ENCODE data around the gene KLF2. TPM values are rescaled to one million over a fixed set of nuclear protein-coding genes. Genes with fewer than 3 reads are reported as not detected.
A peak's percentile ranks its signal among the peaks of the same experiment; 100 is the strongest.

KLF2 gene
- total and polyA plus RNA-seq, 2 of the 13 experiments (the other 11 are each of a cell fraction or from before 2014, with no cell fraction given) = not detected

DNA sequence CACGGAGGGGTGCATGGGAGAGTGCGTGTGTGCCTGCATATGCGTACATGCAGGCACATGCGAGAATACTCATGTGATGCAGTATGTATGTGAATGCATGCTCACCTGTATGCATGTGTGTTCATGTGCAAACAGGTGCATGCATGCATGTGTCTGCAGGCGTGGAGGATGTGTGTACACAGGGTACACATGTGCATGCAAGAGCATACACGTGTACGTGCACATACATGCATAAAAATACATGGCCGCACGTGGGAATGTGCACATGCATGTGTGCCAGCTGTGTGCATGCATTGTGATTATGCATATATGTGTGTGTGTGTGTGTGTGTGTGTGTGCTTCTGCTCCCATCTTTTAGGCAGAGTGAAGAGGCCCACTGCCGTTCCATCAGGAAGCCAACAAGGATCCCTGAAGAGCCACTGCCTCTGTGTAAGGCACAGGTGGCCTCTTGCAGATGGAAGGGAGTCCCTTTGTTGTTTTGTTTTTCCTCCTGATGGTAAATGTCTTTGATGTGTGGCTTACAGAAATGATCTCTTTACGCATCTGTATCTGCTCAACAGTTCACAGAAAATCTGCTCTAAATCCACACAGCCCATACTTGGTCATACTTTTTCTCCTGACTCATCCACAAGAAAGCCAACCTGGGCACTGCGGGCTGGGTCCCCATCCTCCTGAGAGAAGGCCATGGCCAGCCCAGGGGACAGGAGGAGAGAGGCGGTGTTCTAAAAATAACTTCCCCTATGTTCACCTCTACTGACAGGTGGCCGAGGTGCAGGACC is 50.7 kb downstream of the KLF2 start:
- Histone ChIP-seq H3K4me2 (ENCODE audit: low read depth, low read length) (no peak overlapping the region), H3K79me2 (ENCODE audit: insufficient read depth, low read length) (no peaks in the 10 kb centered on the region), H3K9ac (ENCODE audit: insufficient read depth, low read depth, low read length) (no peak overlapping the region), H3K36me3 (replicated peaks in 1 of 2; ENCODE audit: control insufficient read depth in 1 of 2, insufficient read depth in 2 of 2, low read length in 2 of 2) (peaks cover 18 to 52% of the 10 kb centered on the region in 2 experiments), H3K4me3 (replicated peaks in 1 of 3; ENCODE audit: insufficient read depth in 1 of 3, low read depth in 2 of 3, low read length in 3 of 3) (no peak overlapping the region), H3K27ac (ENCODE audit: extremely low read length, insufficient read depth, low read length) (no peak overlapping the region), H3K27me3 (ENCODE audit: control insufficient read depth in 1 of 2, insufficient read depth in 2 of 2, low read length in 2 of 2) (no peaks in the 10 kb centered on the region), H4K20me1 (ENCODE audit: insufficient read depth, low read length) (no peaks in the 10 kb centered on the region), H3K4me1 (ENCODE audit: insufficient read depth, low read length) (peaks cover 31% of the 10 kb centered on the region), H2AFZ (ENCODE audit: low read length) (no peak overlapping the region), H3K9me3 (ENCODE audit: low read length) (no peaks in the 10 kb centered on the region)
- 99% methylated on average over 14 of the region's 14 CpGs for WGBS (ENCODE audit: low lambda C conversion rate)
- intact Hi-C loops (cut with micrococcal nuclease; ENCODE audit: unreplicated experiment) (no loop called here), in situ Hi-C loops (cut with HindIII; ENCODE audit: extremely low pct_ligation_motif_present, low pct_unique_long_range_greater_than_20kb) (loop anchor here (25.0 kb wide), 1 partner anchor 338 kb away; no protein-coding TSS in a partner anchor)
- BruUV-seq (replicated peaks) = no TSS peak
- TF ChIP-seq ZFP37 (CRISPR knock-in tag; IDR thresholded peaks at IDR 0.05; ENCODE audit: borderline replicate concordance) (no peak), MNT (IDR thresholded peaks at IDR 0.05) (peak; percentile 65), SYNCRIP (IDR thresholded peaks at IDR 0.05; ENCODE audit: insufficient read depth, low read depth, low read length) (no peak), EED (CRISPR knock-in tag; IDR thresholded peaks at IDR 0.05) (no peak)
- ChIA-PET POLR2A (no interaction called here), CTCF (ENCODE audit: low intra/inter-chr PET ratio, low total read pairs) (no interaction called here)
- DNase-seq (ENCODE audit: low spot score) (no peak), FAIRE-seq (no peak), ATAC-seq (no peak)

DNA sequence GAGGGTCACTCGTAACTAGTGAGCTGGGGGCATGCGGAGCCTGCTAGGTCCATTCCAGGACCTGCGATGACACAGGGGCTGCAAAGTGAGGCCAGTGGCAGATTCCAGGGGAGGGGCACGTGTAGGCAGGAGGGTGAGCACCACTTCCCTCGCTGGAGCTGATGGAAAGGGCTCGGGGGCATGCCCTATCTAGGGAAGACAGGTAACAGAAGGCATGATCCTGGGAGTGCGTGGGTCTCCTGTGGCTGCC is 51.2 kb downstream of the KLF2 start:
- H3K9ac ChIP-seq (ENCODE audit: insufficient read depth, low read depth, low read length) = no peak overlapping the region
- ATAC-seq (no peak), FAIRE-seq (no peak), DNase-seq (ENCODE audit: low spot score) (no peak)
- BruUV-seq (replicated peaks) = no TSS peak
- H3K4me3 ChIP-seq (replicated peaks in 1 of 3; ENCODE audit: insufficient read depth in 1 of 3, low read depth in 2 of 3, low read length in 3 of 3) = no peak overlapping the region
- no peak overlapping the region for H2AFZ ChIP-seq (ENCODE audit: low read length)
- WGBS (ENCODE audit: low lambda C conversion rate) = 95% methylated on average over 6 of the region's 7 CpGs
- no peaks in the 10 kb centered on the region for H3K79me2 ChIP-seq (ENCODE audit: insufficient read depth, low read length)
- ChIA-PET POLR2A (no interaction called here), CTCF (ENCODE audit: low intra/inter-chr PET ratio, low total read pairs) (no interaction called here)
- H4K20me1 ChIP-seq (ENCODE audit: insufficient read depth, low read length) = no peaks in the 10 kb centered on the region
- no peak overlapping the region for H3K4me2 ChIP-seq (ENCODE audit: low read depth, low read length)
- H3K27me3 ChIP-seq (ENCODE audit: control insufficient read depth in 1 of 2, insufficient read depth in 2 of 2, low read length in 2 of 2) = no peaks in the 10 kb centered on the region
- peaks cover 18 to 50% of the 10 kb centered on the region in 2 experiments for H3K36me3 ChIP-seq (replicated peaks in 1 of 2; ENCODE audit: control insufficient read depth in 1 of 2, insufficient read depth in 2 of 2, low read length in 2 of 2)
- intact Hi-C loops (cut with micrococcal nuclease; ENCODE audit: unreplicated experiment) (no loop called here), in situ Hi-C loops (cut with HindIII; ENCODE audit: extremely low pct_ligation_motif_present, low pct_unique_long_range_greater_than_20kb) (loop anchor here (25.0 kb wide), 1 partner anchor 339 kb away; no protein-coding TSS in a partner anchor)
- TF ChIP-seq EHMT2 (IDR thresholded peaks at IDR 0.05; ENCODE audit: borderline replicate concordance, low read depth, low read length) (no peak), ZBTB44 (CRISPR knock-in tag; IDR thresholded peaks at IDR 0.05) (no peak), PCBP2 (optimal IDR thresholded peaks at IDR 0.05; ENCODE audit: low read depth, low read length, poor library complexity, severe bottlenecking) (no peak), NR1H2 (CRISPR knock-in tag; IDR thresholded peaks at IDR 0.05; ENCODE audit: borderline replicate concordance, low read depth) (no peak), KDM5B (CRISPR knock-in tag; IDR thresholded peaks at IDR 0.05; ENCODE audit: borderline replicate concordance) (no peak), ZBTB43 (CRISPR knock-in tag; conservative IDR thresholded peaks at IDR 0.05) (no peak), SOX5 (CRISPR knock-in tag; IDR thresholded peaks at IDR 0.05; ENCODE audit: borderline replicate concordance) (no peak)
- TF ChIP-seq, protein P1, sequence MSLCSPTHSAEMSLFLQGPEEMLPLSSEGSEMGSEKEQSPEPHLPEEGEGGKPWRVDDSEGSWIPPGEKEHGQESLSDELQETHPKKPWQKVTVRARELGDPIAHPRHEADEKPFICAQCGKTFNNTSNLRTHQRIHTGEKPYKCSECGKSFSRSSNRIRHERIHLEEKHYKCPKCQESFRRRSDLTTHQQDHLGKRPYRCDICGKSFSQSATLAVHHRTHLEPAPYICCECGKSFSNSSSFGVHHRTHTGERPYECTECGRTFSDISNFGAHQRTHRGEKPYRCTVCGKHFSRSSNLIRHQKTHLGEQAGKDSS (CRISPR knock-in tag; IDR thresholded peaks at IDR 0.05; ENCODE audit: borderline replicate concordance, low read depth) = no peak
- no peak overlapping the region for H3K27ac ChIP-seq (ENCODE audit: extremely low read length, insufficient read depth, low read length)
- H3K4me1 ChIP-seq (ENCODE audit: insufficient read depth, low read length) = peaks cover 31% of the 10 kb centered on the region
- no peaks in the 10 kb centered on the region for H3K9me3 ChIP-seq (ENCODE audit: low read length)

Measured in HepG2 (cell line).